Left ventricle myocardium inferior (tissue), 1 donor: Measurements from ENCODE around the gene TMSB4X. TPM values are rescaled to one million over a fixed set of nuclear protein-coding genes. Genes with fewer than 3 reads are reported as not detected.
"Not testable (repeated sequence)": the region's sequence is repeated elsewhere in the genome, so short reads cannot be mapped to it uniquely, and the experiment has no call there.

Source experiments
- DNase-seq: peaks from one replicate; pipeline ENCODE4 v3.0.0-alpha.2; 2020
- H3K27ac ChIP-seq: fragments of 200-600 bp; replicated peaks from 2 replicates; pipeline ENCODE4 v1.8.0; 2021
- H3K27me3 ChIP-seq: fragments of 200-600 bp; 2 replicates; pipeline ENCODE4 v1.8.0; 2021; ENCODE audit warnings: low read depth
- H3K36me3 ChIP-seq: fragments of 200-600 bp; 2 replicates; pipeline ENCODE4 v1.8.0; 2021
- H3K4me1 ChIP-seq: fragments of 200-600 bp; 2 replicates; pipeline ENCODE4 v1.8.0; 2021
- H3K4me3 ChIP-seq: fragments of 200-600 bp; 2 replicates; pipeline ENCODE4 v1.8.0; 2021; ENCODE audit warnings: mild to moderate bottlenecking, moderate library complexity
- H3K9me3 ChIP-seq: fragments of 200-600 bp; replicated peaks from 2 replicates; pipeline ENCODE4 v1.8.0; 2021
- CTCF ChIP-seq: fragments of 200-600 bp; IDR thresholded peaks from 2 replicates; pipeline ENCODE4 v1.8.0; 2021; ENCODE audit warnings: antibody characterized with exemption, mild to moderate bottlenecking, borderline replicate concordance
- intact Hi-C: fragments of 100-400 bp; cut with micrococcal nuclease; formaldehyde crosslinking; loops from one replicate; pipeline ENCODE4 v1.11.0; 2022
- total RNA-seq: library from RNA; stranded (reverse); fragmentation: NEBNext Ultra II Directional; extraction: Animal tissue kit (Norgen Biotek cat#: 25700); gene quantifications from one replicate; pipeline ENCODE4 v1.2.1, GENCODE V29; 2021
- donor health status: DM: no; HTN: yes; CAD: no; lungs with severe emphysema.

TMSB4X gene
- total RNA-seq, 1 donor from 2014 or later = 955 TPM

DNA sequence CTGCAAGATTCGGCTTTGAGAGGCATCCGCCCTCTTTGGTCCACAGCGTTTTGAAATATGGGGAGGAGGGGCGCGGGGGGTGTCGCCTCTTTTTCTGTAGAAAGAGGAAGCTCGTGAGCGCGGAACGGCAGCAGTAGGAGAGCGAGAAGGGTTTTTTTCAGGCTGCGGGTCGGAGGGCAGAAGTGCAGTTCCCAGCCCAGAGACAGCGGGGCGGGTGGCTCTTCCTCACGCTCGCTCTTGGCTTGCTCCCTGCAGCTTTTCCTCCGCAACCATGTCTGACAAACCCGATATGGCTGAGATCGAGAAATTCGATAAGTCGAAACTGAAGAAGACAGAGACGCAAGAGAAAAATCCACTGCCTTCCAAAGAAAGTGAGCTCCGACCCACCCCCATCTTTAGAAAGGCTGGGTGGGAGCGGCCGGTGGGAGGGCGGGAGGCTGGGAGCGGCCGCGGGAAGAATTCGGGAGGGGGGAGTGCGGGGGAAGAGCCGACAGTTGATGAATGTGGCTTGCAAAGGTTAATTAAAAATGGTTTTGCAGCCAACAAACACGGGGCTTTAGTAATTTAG, 1.2 kb downstream of the TMSB4X start:
- peaks cover 8% of the 10 kb centered on the region for H3K36me3 ChIP-seq
- H3K27me3 ChIP-seq = no peaks in the 10 kb centered on the region
- intact Hi-C loops = loop anchor here (10.0 kb wide), 1 partner anchor 509 kb away; no protein-coding TSS in a partner anchor
- TF ChIP-seq CTCF = no peak
- H3K27ac ChIP-seq = peak overlapping the region; percentile 94
- peak; percentile 37 for DNase-seq
- peaks cover 10% of the 10 kb centered on the region for H3K4me1 ChIP-seq
- no peaks in the 10 kb centered on the region for H3K9me3 ChIP-seq
- peak overlapping the region; percentile 80 for H3K4me3 ChIP-seq

DNA sequence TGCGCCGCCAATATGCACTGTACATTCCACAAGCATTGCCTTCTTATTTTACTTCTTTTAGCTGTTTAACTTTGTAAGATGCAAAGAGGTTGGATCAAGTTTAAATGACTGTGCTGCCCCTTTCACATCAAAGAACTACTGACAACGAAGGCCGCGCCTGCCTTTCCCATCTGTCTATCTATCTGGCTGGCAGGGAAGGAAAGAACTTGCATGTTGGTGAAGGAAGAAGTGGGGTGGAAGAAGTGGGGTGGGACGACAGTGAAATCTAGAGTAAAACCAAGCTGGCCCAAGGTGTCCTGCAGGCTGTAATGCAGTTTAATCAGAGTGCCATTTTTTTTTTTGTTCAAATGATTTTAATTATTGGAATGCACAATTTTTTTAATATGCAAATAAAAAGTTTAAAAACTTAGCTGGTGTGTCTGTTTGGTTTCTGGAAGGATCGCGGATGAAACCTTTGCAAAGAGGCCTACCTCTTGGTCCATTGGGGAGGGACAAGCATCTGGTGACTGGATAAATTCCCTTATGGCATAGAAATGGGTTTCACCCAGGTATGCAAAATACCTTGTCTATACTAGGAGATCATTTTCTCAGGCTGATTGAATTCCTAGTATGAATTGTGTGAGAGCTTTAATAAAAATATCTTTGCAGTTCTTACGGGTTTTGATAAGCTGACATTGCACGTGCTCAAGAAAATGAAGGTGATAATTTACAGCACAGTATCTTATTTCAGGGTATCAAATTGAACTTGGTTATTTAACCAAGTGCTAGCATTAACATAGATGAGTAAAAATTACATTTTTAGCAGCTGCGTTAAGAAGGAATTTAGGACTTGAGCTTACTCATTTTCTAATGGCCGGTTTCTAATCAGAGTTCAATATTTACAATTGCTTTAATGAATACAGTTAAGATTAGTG, 2.2 kb downstream of the TMSB4X start:
- not testable (repeated sequence) for H3K4me1 ChIP-seq
- H3K4me3 ChIP-seq = peak overlapping the region; percentile 80
- H3K27ac ChIP-seq = peak overlapping the region; percentile 94

GRCh38 chrX:12977761-12978204, 2.9 kb downstream of the TMSB4X start:
- Histone ChIP-seq H3K27me3 (no peaks in the 10 kb centered on the region), H3K9me3 (no peaks in the 10 kb centered on the region), H3K27ac (peak overlapping the region; percentile 94), H3K36me3 (peaks cover 8% of the 10 kb centered on the region), H3K4me3 (peak overlapping the region; percentile 80), H3K4me1 (peaks cover 7% of the 10 kb centered on the region)
- intact Hi-C loops = loop anchor here (10.0 kb wide), 1 partner anchor 507 kb away; no protein-coding TSS in a partner anchor
- no peak for DNase-seq
- no peak for TF ChIP-seq CTCF

More for the DNA sequence above, 2.2 kb downstream of the TMSB4X start:
- not testable (repeated sequence) for H3K27me3 ChIP-seq, H3K36me3 ChIP-seq, H3K9me3 ChIP-seq, DNase-seq
- intact Hi-C loops = loop anchor here (10.0 kb wide), 1 partner anchor 508 kb away; no protein-coding TSS in a partner anchor

GRCh38 chrX:12978205-12979025, 3.5 kb downstream of the TMSB4X start:
- H3K9me3 ChIP-seq = no peaks in the 10 kb centered on the region
- intact Hi-C loops = loop anchor here (10.0 kb wide), 1 partner anchor 506 kb away; no protein-coding TSS in a partner anchor
- peak overlapping the region; percentile 94 for H3K27ac ChIP-seq
- no peak for TF ChIP-seq CTCF
- no peaks in the 10 kb centered on the region for H3K27me3 ChIP-seq
- peak; percentile 41 for DNase-seq
- peaks cover 8% of the 10 kb centered on the region for H3K36me3 ChIP-seq
- H3K4me1 ChIP-seq = peaks cover 7% of the 10 kb centered on the region
- H3K4me3 ChIP-seq = peak overlapping the region; percentile 80

- intact Hi-C loops = loop anchor here (10.0 kb wide), 1 partner anchor 506 kb away; no protein-coding TSS in a partner anchor
- TF ChIP-seq CTCF = no peak
- peak overlapping the region; percentile 94 for H3K27ac ChIP-seq
- no peaks in the 10 kb centered on the region for H3K9me3 ChIP-seq
- DNase-seq = no peak
- H3K4me1 ChIP-seq = peaks cover 7% of the 10 kb centered on the region
- peaks cover 8% of the 10 kb centered on the region for H3K36me3 ChIP-seq
- H3K4me3 ChIP-seq = peak overlapping the region; percentile 80
- H3K27me3 ChIP-seq = no peaks in the 10 kb centered on the region
Observed at GRCh38 chrX:12979026-12979607, 4.2 kb downstream of the TMSB4X start.
